ENCODE results near the gene STUM.

DNA sequence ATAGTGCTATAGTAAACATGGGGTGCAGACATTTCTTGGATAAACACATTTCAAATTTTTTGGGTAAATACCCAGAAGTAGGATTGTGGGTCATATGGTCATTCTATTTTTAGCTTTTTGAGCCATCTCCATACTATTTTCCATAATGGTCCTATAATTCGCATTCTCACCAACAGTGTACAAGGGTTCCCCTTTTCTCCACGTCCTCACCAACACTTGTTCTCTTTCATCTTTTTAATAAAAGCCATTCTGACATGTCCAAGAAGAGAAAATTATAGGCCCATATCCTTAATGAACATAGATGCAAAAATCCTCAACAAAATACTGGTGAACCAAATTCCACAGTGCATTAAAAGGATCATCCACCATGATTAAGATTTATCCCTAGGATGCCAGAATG lies 8.9 kb downstream of the STUM start:
- TF ChIP-seq, protein P1, sequence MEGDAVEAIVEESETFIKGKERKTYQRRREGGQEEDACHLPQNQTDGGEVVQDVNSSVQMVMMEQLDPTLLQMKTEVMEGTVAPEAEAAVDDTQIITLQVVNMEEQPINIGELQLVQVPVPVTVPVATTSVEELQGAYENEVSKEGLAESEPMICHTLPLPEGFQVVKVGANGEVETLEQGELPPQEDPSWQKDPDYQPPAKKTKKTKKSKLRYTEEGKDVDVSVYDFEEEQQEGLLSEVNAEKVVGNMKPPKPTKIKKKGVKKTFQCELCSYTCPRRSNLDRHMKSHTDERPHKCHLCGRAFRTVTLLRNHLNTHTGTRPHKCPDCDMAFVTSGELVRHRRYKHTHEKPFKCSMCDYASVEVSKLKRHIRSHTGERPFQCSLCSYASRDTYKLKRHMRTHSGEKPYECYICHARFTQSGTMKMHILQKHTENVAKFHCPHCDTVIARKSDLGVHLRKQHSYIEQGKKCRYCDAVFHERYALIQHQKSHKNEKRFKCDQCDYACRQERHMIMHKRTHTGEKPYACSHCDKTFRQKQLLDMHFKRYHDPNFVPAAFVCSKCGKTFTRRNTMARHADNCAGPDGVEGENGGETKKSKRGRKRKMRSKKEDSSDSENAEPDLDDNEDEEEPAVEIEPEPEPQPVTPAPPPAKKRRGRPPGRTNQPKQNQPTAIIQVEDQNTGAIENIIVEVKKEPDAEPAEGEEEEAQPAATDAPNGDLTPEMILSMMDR (IDR thresholded peaks at IDR 0.05; ENCODE audit: borderline replicate concordance, extremely low read depth, low read length, poor library complexity, severe bottlenecking): no peak
- TF ChIP-seq EZH2 (IDR thresholded peaks at IDR 0.05; ENCODE audit: borderline replicate concordance, low read depth, low read length, severe bottlenecking): no peak

Measured in DND-41 (cell line).